HepG2 (cell line): Measurements from ENCODE around the gene TBX3. TPM values are rescaled to one million over a fixed set of nuclear protein-coding genes. Genes with fewer than 3 reads are reported as not detected.
"Not testable (repeated sequence)": the region's sequence is repeated elsewhere in the genome, so short reads cannot be mapped to it uniquely, and the experiment has no call there.

Experiments used
- ATAC-seq: fragments of 200-7000 bp; cut with Tn5 transposase; 3 replicates; pipeline ENCODE4 v1.9.1; 2020; ENCODE audit warnings: mild to moderate bottlenecking, moderate library complexity
- BruUV-seq: library from RNA; stranded (reverse); fragments of 400-500 nt; replicated peaks from 2 replicates; lab custom pipeline; 2021; lab: Mats Ljungman, UMichigan
- CTCF ChIA-PET: fragments of 300-600 bp; formaldehyde crosslinking; extraction: SDS; loops from one replicate; lab custom pipeline; 2021; ENCODE audit warnings: low total read pairs, inconsistent platforms, low intra/inter-chr PET ratio; lab: Yijun Ruan, JAX
- POLR2A ChIA-PET: fragments of 350-600 bp; sonication (Branson Sonifier 250); formaldehyde crosslinking; loops from one replicate; lab custom pipeline; 2020; ENCODE audit warnings: antibody characterized with exemption, inconsistent platforms; lab: Yijun Ruan, JAX
- DNase-seq: peaks from one replicate; pipeline ENCODE4 v3.0.0-alpha.2; 2015; ENCODE audit warnings: low spot score
- FAIRE-seq: peaks from 3 replicates; lab custom pipeline; 2011; peaks lifted over from hg19 to GRCh38; lab: Jason Lieb, UNC
- H2AFZ ChIP-seq: one replicate; pipeline ENCODE4 v1.6.1; 2011; ENCODE audit warnings: low read length, inconsistent platforms
- H3K27ac ChIP-seq: fragments of 300-600 bp; 3 replicates; pipeline ENCODE4 v1.8.0; 2011; ENCODE audit warnings: mixed run types, mild to moderate bottlenecking, mixed read lengths, low read length, inconsistent platforms; ENCODE audit not compliant: insufficient read depth; ENCODE audit errors: extremely low read length
- H3K27me3 ChIP-seq, 2 experiments: fragments of 200-600 bp in 1 of 2; 2 replicates in 1 of 2; 3 replicates in 1 of 2; pipeline versions ENCODE4 v1.6.0 to v1.8.0; 2011; ENCODE audit warnings: low read length in 2 of 2, mild to moderate bottlenecking in 2 of 2, moderate library complexity in 2 of 2, inconsistent platforms in 1 of 2; ENCODE audit not compliant: insufficient read depth in 2 of 2, control insufficient read depth in 1 of 2
- H3K36me3 ChIP-seq, 2 experiments: fragments of 200-600 bp in 1 of 2; replicated peaks in 1 of 2; 2 replicates in 1 of 2; 3 replicates in 1 of 2; pipeline versions ENCODE4 v1.5.1 to v1.8.0; 2011; ENCODE audit warnings: low read length in 2 of 2, inconsistent platforms in 1 of 2; ENCODE audit not compliant: insufficient read depth in 2 of 2, control insufficient read depth in 1 of 2
- H3K4me1 ChIP-seq: 2 replicates; pipeline ENCODE4 v1.5.1; 2012; ENCODE audit warnings: low read length, inconsistent platforms; ENCODE audit not compliant: insufficient read depth
- H3K4me2 ChIP-seq: 2 replicates; pipeline ENCODE4 v1.6.0; 2011; ENCODE audit warnings: low read depth, low read length, inconsistent platforms
- H3K4me3 ChIP-seq, 3 experiments: fragments of 200-600 bp in 1 of 3; sonication (generic), shearing (Covaris generic) in 1 of 3; replicated peaks in 1 of 3; 2 replicates each; pipeline ENCODE4 v1.5.1; 2011 to 2016; ENCODE audit warnings: low read length in 3 of 3, inconsistent platforms in 2 of 3, low read depth in 2 of 3, mild to moderate bottlenecking in 2 of 3, control low read depth in 1 of 3, mixed read lengths in 1 of 3; ENCODE audit not compliant: insufficient read depth in 1 of 3
- H3K79me2 ChIP-seq: one replicate; pipeline ENCODE4 v1.6.1; 2011; ENCODE audit warnings: low read length, inconsistent platforms; ENCODE audit not compliant: insufficient read depth
- H3K9ac ChIP-seq: 2 replicates; pipeline ENCODE4 v1.6.0; 2011; ENCODE audit warnings: mild to moderate bottlenecking, low read depth, low read length, inconsistent platforms; ENCODE audit not compliant: insufficient read depth
- H3K9me3 ChIP-seq: 2 replicates; pipeline ENCODE4 v1.5.1; 2012; ENCODE audit warnings: mild to moderate bottlenecking, low read length
- H4K20me1 ChIP-seq: 2 replicates; pipeline ENCODE4 v1.6.0; 2011; ENCODE audit warnings: inconsistent platforms, mild to moderate bottlenecking, low read length, moderate library complexity; ENCODE audit not compliant: insufficient read depth
- U2AF1 ChIP-seq: fragments of 200-400 bp; formaldehyde crosslinking; optimal IDR thresholded peaks from 2 replicates; pipeline ENCODE3; 2017; ENCODE audit warnings: mild to moderate bottlenecking, low read depth, low read length
- ZNF281 ChIP-seq: sonication (generic); formaldehyde crosslinking; IDR thresholded peaks from 2 replicates; pipeline ENCODE4 v1.4.0; 2020; ENCODE audit warnings: missing genetic modification reagents, borderline replicate concordance
- ZNF562 ChIP-seq: sonication (generic); formaldehyde crosslinking; IDR thresholded peaks from 2 replicates; pipeline ENCODE4 v1.8.0; 2022; ENCODE audit warnings: missing genetic modification reagents, borderline replicate concordance
- WGBS: methylation state at CpG from one replicate; pipeline ENCODE4 v1.1.6; 2017; ENCODE audit warnings: low lambda C conversion rate; 5-methylcytosine and 5-hydroxymethylcytosine counted together
- in situ Hi-C: cut with HindIII; loops from 2 replicates; pipeline ENCODE4 v1.10.0; 2017; ENCODE audit warnings: low pct_unique_long_range_greater_than_20kb; ENCODE audit not compliant: extremely low pct_ligation_motif_present
- intact Hi-C: fragments of 100-400 bp; cut with micrococcal nuclease; formaldehyde crosslinking; loops from one replicate; pipeline ENCODE4 v1.10.0; 2022; ENCODE audit not compliant: unreplicated experiment
- polyA plus RNA-seq, 8 experiments: library from polyadenylated mRNA; depleted of rRNA in 3 of 8; stranded (reverse) in 7 of 8; unstranded in 1 of 8; fragments of >200 nt; fragmentation: Illumina TruSeq in 4 of 8; extraction: Trizol in 4 of 8; gene quantifications; 2 replicates each; pipeline versions ENCODE4 v1.2.1 to v1.2.3, GENCODE V29; 2011 to 2016; ENCODE audit warnings: low read depth in 4 of 8, missing spikeins in 1 of 8, mixed read lengths in 1 of 8; ENCODE audit not compliant: insufficient read depth in 1 of 8
- total RNA-seq, 5 experiments: library from RNA; depleted of rRNA; stranded (reverse); fragments of >200 nt; fragmentation: Illumina TruSeq; extraction: Trizol; gene quantifications; 2 replicates each; pipeline ENCODE4 v1.2.3, GENCODE V29; 2016; ENCODE audit warnings: low read depth in 1 of 5

The TBX3 gene
- total and polyA plus RNA-seq, 2 of the 13 experiments (the other 11 are each of a cell fraction or from before 2014, with no cell fraction given) = 27.1 to 42.4 TPM

- TF ChIP-seq ZNF562 (CRISPR knock-in tag) (no peak), U2AF1 (no peak), ZNF281 (CRISPR knock-in tag) (no peak)
- TF ChIP-seq, all 625 proteins: peak for 0
Measured at GRCh38 chr12:114726092-114726710, 42.2 kb upstream of the TBX3 start (continued).

- intact Hi-C loops, in situ Hi-C loops, H3K9ac ChIP-seq, H3K9me3 ChIP-seq, H3K4me3 ChIP-seq, H3K27me3 ChIP-seq, H2AFZ ChIP-seq, DNase-seq, H3K36me3 ChIP-seq, H4K20me1 ChIP-seq, ATAC-seq, H3K27ac ChIP-seq, H3K4me1 ChIP-seq, H3K79me2 ChIP-seq, BruUV-seq, CTCF ChIA-PET, FAIRE-seq, H3K4me2 ChIP-seq: not testable (repeated sequence)
- WGBS = 94% methylated on average over 4 of the region's 5 CpGs
- POLR2A ChIA-PET = interaction anchor here (1.4 kb wide), 1 partner anchor 38 kb away, joined by 3 read pairs; the partner anchor contains the start of gene TBX3
Measured at GRCh38 chr12:114722176-114722575, 38.2 kb upstream of the TBX3 start.
